ENCODE results near the gene SCP2D1. TPM values are rescaled to one million over a fixed set of nuclear protein-coding genes. Genes with fewer than 3 reads are reported as not detected.

The SCP2D1 gene
- total RNA-seq = not detected
- not detected for polyA plus RNA-seq
- long read RNA-seq, donor 1 = 0 reads
- long read RNA-seq, donor 2 = 0 reads
- long read RNA-seq, donor 3 = 0 reads

- WGBS, 3 donors = 71 to 80% (median 73%) methylated on average over 3 of the region's 3 CpGs
- no peak within 1 kb of the TSS for H3K27ac ChIP-seq
- H3K27me3 ChIP-seq = no peaks in the 10 kb centered on the region
- no peaks in the 10 kb centered on the region for H3K36me3 ChIP-seq
- no peak within 1 kb of the TSS for H3K4me3 ChIP-seq
- no peak for DNase-seq
- H3K9me3 ChIP-seq = no peaks in the 10 kb centered on the region
- intact Hi-C loops (cut with DNase I) = no loop called here
- H3K4me1 ChIP-seq (ENCODE audit: insufficient read depth) = no peaks in the 10 kb centered on the region
- TF ChIP-seq EP300 (IDR thresholded peaks at IDR 0.05) (no peak), CTCF (IDR thresholded peaks at IDR 0.05) (no peak), POLR2A (IDR thresholded peaks at IDR 0.05) (no peak)
These were observed at the start of gene SCP2D1 for GRCh38 chr20:18813483-18813882. Gene SCP2D1 (plus strand): TSS chr20:18813783. CDS start chr20:18813816, 33 bp downstream.

- no peaks in the 10 kb centered on the region for H3K36me3 ChIP-seq
- 65 to 83% (median 80%) methylated on average over 5 of the region's 5 CpGs for WGBS, 3 donors
- no peaks in the 10 kb centered on the region for H3K4me1 ChIP-seq (ENCODE audit: insufficient read depth)
- no peaks in the 10 kb centered on the region for H3K27me3 ChIP-seq
- TF ChIP-seq POLR2A (IDR thresholded peaks at IDR 0.05) (no peak), CTCF (IDR thresholded peaks at IDR 0.05) (no peak), EP300 (IDR thresholded peaks at IDR 0.05) (no peak)
- H3K9me3 ChIP-seq = no peaks in the 10 kb centered on the region
- H3K27ac ChIP-seq = no peak overlapping the region
- intact Hi-C loops (cut with DNase I) = no loop called here
- DNase-seq = no peak
- no peak overlapping the region for H3K4me3 ChIP-seq
These were observed 45.9 kb upstream of the SCP2D1 start for GRCh38 chr20:18767676-18768075.

- intact Hi-C loops (cut with DNase I) = no loop called here
These were observed 40.0 kb upstream of the SCP2D1 start for GRCh38 chr20:18773566-18773965.

GRCh38 chr20:18774207-18774606, 39.4 kb upstream of the SCP2D1 start:
- intact Hi-C loops (cut with DNase I) = no loop called here
- Histone ChIP-seq H3K27me3 (no peaks in the 10 kb centered on the region), H3K27ac (no peak overlapping the region), H3K9me3 (no peaks in the 10 kb centered on the region), H3K4me1 (ENCODE audit: insufficient read depth) (no peaks in the 10 kb centered on the region), H3K4me3 (no peak overlapping the region), H3K36me3 (no peaks in the 10 kb centered on the region)
- no peak for TF ChIP-seq CTCF (IDR thresholded peaks at IDR 0.05)
- TF ChIP-seq EP300 (IDR thresholded peaks at IDR 0.05) = no peak
- TF ChIP-seq POLR2A (IDR thresholded peaks at IDR 0.05) = no peak
- DNase-seq = no peak
- WGBS, 3 donors = 70 to 74% (median 73%) methylated on average over 2 of the region's 2 CpGs

More at GRCh38 chr20:18773566-18773965, 40.0 kb upstream of the SCP2D1 start:
- H3K4me3 ChIP-seq = no peak overlapping the region
- DNase-seq = no peak
- H3K36me3 ChIP-seq = no peaks in the 10 kb centered on the region
- no peaks in the 10 kb centered on the region for H3K27me3 ChIP-seq
- no peak for TF ChIP-seq POLR2A (IDR thresholded peaks at IDR 0.05)
- no peak for TF ChIP-seq EP300 (IDR thresholded peaks at IDR 0.05)
- TF ChIP-seq CTCF (IDR thresholded peaks at IDR 0.05) = no peak
- H3K27ac ChIP-seq = no peak overlapping the region
- H3K9me3 ChIP-seq = no peaks in the 10 kb centered on the region
- WGBS, 3 donors = 97 to 100% (median 99%) methylated on average over 1 of the region's 1 CpG
- H3K4me1 ChIP-seq (ENCODE audit: insufficient read depth) = no peaks in the 10 kb centered on the region
